ENCODE measurements around the gene PDHX. TPM values are rescaled to one million over a fixed set of nuclear protein-coding genes. Genes with fewer than 3 reads are reported as not detected.

The PDHX gene
- total RNA-seq, 1 experiment from 2014 or later = 85.4 TPM

DNA sequence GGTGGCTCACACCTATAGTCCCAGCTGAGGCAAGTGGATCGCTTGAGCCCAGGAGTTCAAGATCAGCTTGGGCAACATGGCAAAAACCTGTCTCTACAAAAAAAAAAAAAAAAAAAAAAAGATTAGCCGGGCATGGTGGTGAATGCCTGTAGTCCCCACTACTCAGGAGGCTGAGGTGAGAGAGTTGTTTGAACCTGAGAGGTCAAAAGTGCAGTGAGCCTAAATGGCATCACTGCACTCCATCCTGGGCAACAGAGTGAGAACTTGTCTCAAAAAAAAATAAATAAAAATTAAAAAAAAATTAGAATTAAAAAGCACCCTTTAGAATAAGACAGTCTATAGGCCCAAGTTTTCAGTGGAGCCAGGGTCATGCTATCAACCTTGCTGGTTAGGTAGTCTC, 95.5 kb downstream of the PDHX start:
- Histone ChIP-seq H3K36me3 (ENCODE audit: control insufficient read depth, insufficient read depth, low read length) (no peaks in the 10 kb centered on the region), H3K4me3 (ENCODE audit: low read depth, low read length) (no peak overlapping the region), H3K4me1 (peaks cover 30% of the 10 kb centered on the region), H3K9me3 (no peaks in the 10 kb centered on the region), H3K27me3 (replicated peaks; ENCODE audit: control insufficient read depth, insufficient read depth, low read length) (no peaks in the 10 kb centered on the region)
- H3K9me3 Mint-ChIP-seq (ENCODE audit: unreplicated experiment) = no peaks in the 10 kb centered on the region
- no peaks in the 10 kb centered on the region for H3K27me3 Mint-ChIP-seq (ENCODE audit: insufficient read depth, unreplicated experiment)
- ChIA-PET CTCF (interaction anchor here (0.7 kb wide), 1 partner anchor 1203 kb away, joined by 7 read pairs; no protein-coding TSS in a partner anchor), POLR2A (no interaction called here)
- intact Hi-C loops (cut with micrococcal nuclease; ENCODE audit: unreplicated experiment) = no loop called here
- H3K27ac Mint-ChIP-seq (ENCODE audit: unreplicated experiment) = no peak overlapping the region
- BruUV-seq (replicated peaks) = no TSS peak
- H3K4me1 Mint-ChIP-seq (ENCODE audit: low read depth, unreplicated experiment) = peaks cover 18% of the 10 kb centered on the region
- no peak for DNase-seq
- H3K4me3 Mint-ChIP-seq (ENCODE audit: unreplicated experiment) = no peak overlapping the region
- TF ChIP-seq, protein P1, sequence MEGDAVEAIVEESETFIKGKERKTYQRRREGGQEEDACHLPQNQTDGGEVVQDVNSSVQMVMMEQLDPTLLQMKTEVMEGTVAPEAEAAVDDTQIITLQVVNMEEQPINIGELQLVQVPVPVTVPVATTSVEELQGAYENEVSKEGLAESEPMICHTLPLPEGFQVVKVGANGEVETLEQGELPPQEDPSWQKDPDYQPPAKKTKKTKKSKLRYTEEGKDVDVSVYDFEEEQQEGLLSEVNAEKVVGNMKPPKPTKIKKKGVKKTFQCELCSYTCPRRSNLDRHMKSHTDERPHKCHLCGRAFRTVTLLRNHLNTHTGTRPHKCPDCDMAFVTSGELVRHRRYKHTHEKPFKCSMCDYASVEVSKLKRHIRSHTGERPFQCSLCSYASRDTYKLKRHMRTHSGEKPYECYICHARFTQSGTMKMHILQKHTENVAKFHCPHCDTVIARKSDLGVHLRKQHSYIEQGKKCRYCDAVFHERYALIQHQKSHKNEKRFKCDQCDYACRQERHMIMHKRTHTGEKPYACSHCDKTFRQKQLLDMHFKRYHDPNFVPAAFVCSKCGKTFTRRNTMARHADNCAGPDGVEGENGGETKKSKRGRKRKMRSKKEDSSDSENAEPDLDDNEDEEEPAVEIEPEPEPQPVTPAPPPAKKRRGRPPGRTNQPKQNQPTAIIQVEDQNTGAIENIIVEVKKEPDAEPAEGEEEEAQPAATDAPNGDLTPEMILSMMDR (IDR thresholded peaks at IDR 0.05; ENCODE audit: insufficient read depth in 1 of 2, low read depth in 1 of 2, low read length in 1 of 2, severe bottlenecking in 1 of 2, unreplicated experiment in 1 of 2) = no peak
- no peaks in the 10 kb centered on the region for H3K36me3 Mint-ChIP-seq (ENCODE audit: insufficient read depth, unreplicated experiment)

- no peak overlapping the region for H3K27ac Mint-ChIP-seq (ENCODE audit: unreplicated experiment)
These were observed 96.2 kb downstream of the PDHX start for GRCh38 chr11:35012467-35013191.

GRCh38 chr11:35013514-35014233, 97.3 kb downstream of the PDHX start:
- CTCF ChIA-PET = no interaction called here
- H3K4me1 ChIP-seq = peaks cover 30% of the 10 kb centered on the region
- no peak overlapping the region for H3K4me3 ChIP-seq (ENCODE audit: low read depth, low read length)
- H3K4me3 Mint-ChIP-seq (ENCODE audit: unreplicated experiment) = no peak overlapping the region
- TF ChIP-seq, protein P1 (IDR thresholded peaks at IDR 0.05; ENCODE audit: insufficient read depth in 1 of 2, low read depth in 1 of 2, low read length in 1 of 2, severe bottlenecking in 1 of 2, unreplicated experiment in 1 of 2) = no peak
- H3K27ac Mint-ChIP-seq (ENCODE audit: unreplicated experiment) = no peak overlapping the region
- no peak for DNase-seq
- intact Hi-C loops (cut with micrococcal nuclease; ENCODE audit: unreplicated experiment) = no loop called here
- no peaks in the 10 kb centered on the region for H3K36me3 ChIP-seq (ENCODE audit: control insufficient read depth, insufficient read depth, low read length)
- H3K9me3 ChIP-seq = no peaks in the 10 kb centered on the region
- POLR2A ChIA-PET = no interaction called here
- no peaks in the 10 kb centered on the region for H3K9me3 Mint-ChIP-seq (ENCODE audit: unreplicated experiment)
- H3K4me1 Mint-ChIP-seq (ENCODE audit: low read depth, unreplicated experiment) = peaks cover 18% of the 10 kb centered on the region
- no peaks in the 10 kb centered on the region for H3K27me3 ChIP-seq (replicated peaks; ENCODE audit: control insufficient read depth, insufficient read depth, low read length)
- H3K27me3 Mint-ChIP-seq (ENCODE audit: insufficient read depth, unreplicated experiment) = no peaks in the 10 kb centered on the region
- no peaks in the 10 kb centered on the region for H3K36me3 Mint-ChIP-seq (ENCODE audit: insufficient read depth, unreplicated experiment)
- BruUV-seq (replicated peaks) = no TSS peak

More at GRCh38 chr11:35012467-35013191, 96.2 kb downstream of the PDHX start:
- no TSS peak for BruUV-seq (replicated peaks)
- Mint-ChIP-seq H3K9me3 (ENCODE audit: unreplicated experiment) (no peaks in the 10 kb centered on the region), H3K27me3 (ENCODE audit: insufficient read depth, unreplicated experiment) (no peaks in the 10 kb centered on the region), H3K4me3 (ENCODE audit: unreplicated experiment) (no peak overlapping the region), H3K36me3 (ENCODE audit: insufficient read depth, unreplicated experiment) (no peaks in the 10 kb centered on the region), H3K4me1 (ENCODE audit: low read depth, unreplicated experiment) (peaks cover 18% of the 10 kb centered on the region)
- CTCF ChIA-PET = no interaction called here
- Histone ChIP-seq H3K4me1 (peaks cover 30% of the 10 kb centered on the region), H3K4me3 (ENCODE audit: low read depth, low read length) (no peak overlapping the region), H3K27me3 (replicated peaks; ENCODE audit: control insufficient read depth, insufficient read depth, low read length) (no peaks in the 10 kb centered on the region), H3K36me3 (ENCODE audit: control insufficient read depth, insufficient read depth, low read length) (no peaks in the 10 kb centered on the region), H3K9me3 (no peaks in the 10 kb centered on the region)
- POLR2A ChIA-PET = no interaction called here
- intact Hi-C loops (cut with micrococcal nuclease; ENCODE audit: unreplicated experiment) = no loop called here
- DNase-seq = no peak
- TF ChIP-seq, protein P1 (IDR thresholded peaks at IDR 0.05; ENCODE audit: insufficient read depth in 1 of 2, low read depth in 1 of 2, low read length in 1 of 2, severe bottlenecking in 1 of 2, unreplicated experiment in 1 of 2) = no peak

Data from Caco-2 (cell line).